H1 (cell line): ENCODE measurements around the gene ARG2. TPM values are rescaled to one million over a fixed set of nuclear protein-coding genes. Genes with fewer than 3 reads are reported as not detected.
A peak's percentile ranks its signal among the peaks of the same experiment; 100 is the strongest.

Experiments used
- CTCF ChIA-PET: fragments of 300-600 bp; sonication (Branson Sonifier 250); formaldehyde crosslinking; loops from one replicate; lab custom pipeline; 2021; ENCODE audit not compliant: partially characterized antibody; lab: Charles Lee
- POLR2A ChIA-PET: fragments of 300-600 bp; sonication (Branson Sonifier 250); formaldehyde crosslinking; loops from one replicate; lab custom pipeline; 2021; ENCODE audit warnings: inconsistent platforms; ENCODE audit not compliant: partially characterized antibody; lab: Charles Lee
- DNase-seq, 2 experiments: peaks; one replicate each; pipeline versions ENCODE4 v3.0.0 to v3.0.0-alpha.2; 2010 to 2022; ENCODE audit warnings: low spot score in 2 of 2, low read depth in 1 of 2, mixed read lengths in 1 of 2
- FAIRE-seq: peaks from 2 replicates; lab custom pipeline; 2011; peaks lifted over from hg19 to GRCh38; lab: Jason Lieb, UNC
- H2AFZ ChIP-seq: 2 replicates; pipeline ENCODE4 v1.8.1; 2012; ENCODE audit warnings: low read length, inconsistent platforms
- H2AK5ac ChIP-seq: 2 replicates; pipeline ENCODE4 v1.6.1; 2013; ENCODE audit warnings: low read depth, low read length
- H2BK120ac ChIP-seq: replicated peaks from 2 replicates; pipeline ENCODE3; 2013; ENCODE audit warnings: low read depth, low read length, inconsistent platforms
- H2BK12ac ChIP-seq: 2 replicates; pipeline ENCODE4 v1.6.1; 2013; ENCODE audit warnings: low read depth, low read length
- H2BK15ac ChIP-seq: 2 replicates; pipeline ENCODE4 v1.6.1; 2013; ENCODE audit warnings: low read length
- H2BK20ac ChIP-seq: 2 replicates; pipeline ENCODE4 v1.6.1; 2013; ENCODE audit warnings: low read length
- H2BK5ac ChIP-seq: 2 replicates; pipeline ENCODE4 v1.6.1; 2013; ENCODE audit warnings: low read depth, low read length
- H3K14ac ChIP-seq: 2 replicates; pipeline ENCODE4 v1.6.1; 2013; ENCODE audit warnings: inconsistent platforms; ENCODE audit not compliant: insufficient read length
- H3K18ac ChIP-seq: 2 replicates; pipeline ENCODE4 v1.6.1; 2013; ENCODE audit warnings: low read length; ENCODE audit errors: extremely low read depth
- H3K23ac ChIP-seq: 2 replicates; pipeline ENCODE4 v1.6.1; 2013; ENCODE audit warnings: inconsistent platforms; ENCODE audit not compliant: insufficient read length
- H3K23me2 ChIP-seq: 2 replicates; pipeline ENCODE4 v1.6.1; 2013; ENCODE audit warnings: low read depth, low read length
- H3K27ac ChIP-seq: 2 replicates; pipeline ENCODE4 v1.6.1; 2011; ENCODE audit warnings: low read depth, low read length, inconsistent platforms
- H3K27me3 ChIP-seq, 4 experiments: replicated peaks in 1 of 4; 1 replicate in 1 of 4; 2 replicates in 3 of 4; pipeline versions ENCODE4 v1.6.1 to v1.8.1; 2011 to 2013; ENCODE audit warnings: low read length in 3 of 4, mild to moderate bottlenecking in 3 of 4, inconsistent platforms in 2 of 4, mixed read lengths in 2 of 4, moderate library complexity in 1 of 4; ENCODE audit not compliant: control insufficient read depth in 3 of 4, insufficient read depth in 3 of 4; ENCODE audit errors: extremely low read depth in 1 of 4
- H3K36me3 ChIP-seq, 4 experiments: 2 replicates each; pipeline versions ENCODE4 v1.6.1 to v1.8.1; 2011 to 2013; ENCODE audit warnings: mild to moderate bottlenecking in 4 of 4, low read length in 3 of 4, moderate library complexity in 2 of 4, control low read depth in 1 of 4, inconsistent platforms in 1 of 4; ENCODE audit not compliant: insufficient read depth in 4 of 4, control insufficient read depth in 2 of 4
- H3K4ac ChIP-seq: replicated peaks from 2 replicates; pipeline ENCODE3; 2013; ENCODE audit warnings: low read length, low read depth, mixed read lengths, inconsistent platforms; ENCODE audit not compliant: insufficient read length
- H3K4me1 ChIP-seq, 4 experiments: replicated peaks in 1 of 4; 1 replicate in 1 of 4; 2 replicates in 3 of 4; pipeline versions ENCODE4 v1.6.1 to v1.8.1; 2011 to 2013; ENCODE audit warnings: low read length in 3 of 4, inconsistent platforms in 2 of 4, mixed read lengths in 1 of 4; ENCODE audit not compliant: insufficient read depth in 4 of 4, control insufficient read depth in 3 of 4
- H3K4me2 ChIP-seq, 2 experiments: 2 replicates each; pipeline versions ENCODE4 v1.6.1 to v1.8.1; 2011 to 2013; ENCODE audit warnings: low read depth in 2 of 2, low read length in 2 of 2, control low read depth in 1 of 2, inconsistent platforms in 1 of 2, mild to moderate bottlenecking in 1 of 2; ENCODE audit not compliant: insufficient read depth in 1 of 2
- H3K4me3 ChIP-seq, 4 experiments: fragments of 200-600, 300-600 bp in 1 of 4; sonication (generic), shearing (Covaris generic), sonication (Bioruptor Twin) in 1 of 4; 2 replicates each; pipeline versions ENCODE4 v1.5.1 to v1.8.1; 2011 to 2016; ENCODE audit warnings: low read length in 4 of 4, low read depth in 3 of 4, control low read depth in 2 of 4, inconsistent platforms in 2 of 4, mild to moderate bottlenecking in 2 of 4, mixed read lengths in 1 of 4, moderate library complexity in 1 of 4; ENCODE audit not compliant: insufficient read depth in 2 of 4; ENCODE audit errors: extremely low read depth in 1 of 4
- H3K56ac ChIP-seq: replicated peaks from 2 replicates; pipeline ENCODE3; 2013; ENCODE audit warnings: low read depth, mild to moderate bottlenecking, mixed read lengths, low read length, inconsistent platforms; ENCODE audit not compliant: insufficient read length
- H3K79me1 ChIP-seq: 2 replicates; pipeline ENCODE4 v1.6.1; 2013; ENCODE audit warnings: low read depth, low read length, control low read depth
- H3K79me2 ChIP-seq, 2 experiments: 2 replicates each; pipeline versions ENCODE4 v1.6.1 to v1.8.1; 2012 to 2013; ENCODE audit warnings: low read length in 2 of 2, mild to moderate bottlenecking in 2 of 2, inconsistent platforms in 1 of 2; ENCODE audit not compliant: insufficient read depth in 2 of 2, control insufficient read depth in 1 of 2
- H3K9ac ChIP-seq, 4 experiments: replicated peaks in 1 of 4; 1 replicate in 1 of 4; 2 replicates in 3 of 4; pipeline versions ENCODE4 v1.6.1 to v1.8.1; 2011 to 2013; ENCODE audit warnings: low read depth in 3 of 4, low read length in 3 of 4, control low read depth in 2 of 4, mild to moderate bottlenecking in 2 of 4, moderate library complexity in 2 of 4, inconsistent platforms in 1 of 4; ENCODE audit errors: extremely low read depth in 1 of 4
- H3K9me3 ChIP-seq, 2 experiments: 2 replicates each; pipeline versions ENCODE4 v1.6.1 to v1.8.1; 2012 to 2013; ENCODE audit warnings: mild to moderate bottlenecking in 2 of 2, moderate library complexity in 2 of 2, control low read depth in 1 of 2, inconsistent platforms in 1 of 2, low read depth in 1 of 2, low read length in 1 of 2, mixed read lengths in 1 of 2; ENCODE audit not compliant: insufficient read depth in 2 of 2
- H4K20me1 ChIP-seq, 2 experiments: replicated peaks in 1 of 2; 2 replicates each; pipeline versions ENCODE3 to v1.8.1; 2011 to 2013; ENCODE audit warnings: inconsistent platforms in 2 of 2, low read length in 2 of 2, mild to moderate bottlenecking in 1 of 2; ENCODE audit not compliant: insufficient read depth in 2 of 2, control insufficient read depth in 1 of 2
- H4K5ac ChIP-seq: 2 replicates; pipeline ENCODE4 v1.6.1; 2013; ENCODE audit warnings: low read length, low read depth, mixed read lengths, inconsistent platforms; ENCODE audit not compliant: insufficient read length
- H4K8ac ChIP-seq: 2 replicates; pipeline ENCODE4 v1.8.0; 2013; ENCODE audit warnings: mild to moderate bottlenecking, moderate library complexity, low read length, inconsistent platforms; ENCODE audit not compliant: insufficient read depth; ENCODE audit errors: extremely low read depth
- H4K91ac ChIP-seq: replicated peaks from 2 replicates; pipeline ENCODE3; 2013; ENCODE audit warnings: low read length, mixed read lengths, inconsistent platforms; ENCODE audit not compliant: insufficient read length
- ASH2L ChIP-seq: fragments of 200-600, 300-600 bp; sonication (generic); IDR thresholded peaks from one replicate; pipeline ENCODE4 v1.7.1; 2017; ENCODE audit warnings: low read length
- HDAC6 ChIP-seq: IDR thresholded peaks from one replicate; pipeline ENCODE4 v1.7.1; 2012; ENCODE audit warnings: low read depth, mild to moderate bottlenecking, inconsistent platforms, low read length, moderate library complexity
- NRF1 ChIP-seq: IDR thresholded peaks from 2 replicates; pipeline ENCODE4 v1.6.1; 2011; ENCODE audit warnings: mild to moderate bottlenecking, low read depth, low read length, improper control_type of control experiment
- PHF8 ChIP-seq: fragments of 200-600 bp; sonication (generic); conservative IDR thresholded peaks from 2 replicates; pipeline ENCODE4 v1.7.1; 2012; ENCODE audit warnings: low read depth, mild to moderate bottlenecking, inconsistent platforms, low read length, moderate library complexity
- POLR2A ChIP-seq, 2 experiments: IDR thresholded peaks; 1 replicate in 1 of 2; 2 replicates in 1 of 2; pipeline ENCODE4 v1.6.1; 2011; ENCODE audit warnings: low read depth in 2 of 2, low read length in 2 of 2, mild to moderate bottlenecking in 2 of 2; ENCODE audit errors: control extremely low read depth in 1 of 2
- SP1 ChIP-seq: IDR thresholded peaks from 2 replicates; pipeline ENCODE4 v1.6.1; 2011; ENCODE audit warnings: low read depth, low read length
- SP2 ChIP-seq: IDR thresholded peaks from 2 replicates; pipeline ENCODE4 v1.6.1; 2012; ENCODE audit warnings: mild to moderate bottlenecking, low read length, inconsistent platforms
- WGBS, 2 experiments: shearing (Covaris generic) in 1 of 2; methylation state at CpG; one replicate each; pipeline versions ENCODE4 v1.1.6 to v1.1.7; 2013 to 2015; ENCODE audit warnings: low lambda C conversion rate in 2 of 2, mixed read lengths in 2 of 2, inconsistent platforms in 1 of 2, low coverage in 1 of 2, missing lambda C conversion rate in 1 of 2; ENCODE audit not compliant: insufficient replicate concordance in 2 of 2, insufficient coverage in 1 of 2, insufficient read length in 1 of 2; ENCODE audit errors: extremely low coverage in 1 of 2, missing lambda C conversion rate in 1 of 2; 5-methylcytosine and 5-hydroxymethylcytosine counted together
- polyA plus RNA-seq, 7 experiments: library from polyadenylated mRNA; depleted of rRNA in 3 of 7; stranded (reverse) in 5 of 7; unstranded in 2 of 7; fragments of >200 nt in 5 of 7; fragments of 200-250 nt in 2 of 7; gene quantifications; 1 replicate in 5 of 7; 2 replicates in 1 of 7; 4 replicates in 1 of 7; pipeline versions ENCODE4 v1.2.1 to v1.2.3, GENCODE V29; 2011 to 2013; ENCODE audit warnings: missing spikeins in 2 of 7, mixed read lengths in 2 of 7
- total RNA-seq: library from RNA; stranded (reverse); fragmentation: NEBNext Ultra II Directional; extraction: Animal tissue kit (Norgen Biotek cat#: 25700); gene quantifications from 2 replicates; pipeline ENCODE4 v1.2.1, GENCODE V29; 2021

Gene ARG2
- total and polyA plus RNA-seq, 2 of the 8 experiments (the other 6 are each of a cell fraction or from before 2014, with no cell fraction given) = 49.9 to 59.1 TPM

DNA sequence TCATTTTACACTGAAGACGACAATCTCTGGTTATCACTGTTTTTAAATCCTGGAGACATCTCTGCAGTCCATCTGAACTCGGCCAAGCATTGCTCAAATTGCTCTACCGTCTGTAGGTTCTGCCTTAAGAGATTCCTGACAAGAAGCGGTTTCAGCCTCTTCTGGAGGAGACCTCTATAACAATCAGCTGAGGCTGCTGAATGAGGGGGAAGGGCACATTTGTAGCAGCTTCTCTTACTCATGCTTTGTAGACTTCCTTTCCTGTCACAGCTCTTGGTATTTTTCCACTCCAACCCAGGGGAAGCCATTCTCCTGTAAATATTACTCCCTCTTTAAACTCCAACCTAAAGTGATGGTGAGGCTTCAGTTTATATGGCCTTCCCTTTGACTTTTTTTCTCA is 3.0 kb downstream of the ARG2 start:
- Histone ChIP-seq H3K4ac (no peak overlapping the region), H3K79me2 (no peaks in the 10 kb centered on the region), H2BK15ac (no peak overlapping the region), H3K4me3 (peak overlapping the region in 1 of 4 experiments; percentile 33; a peak in 1 of 8 replicates), H2BK5ac (no peak overlapping the region), H3K9me3 (no peaks in the 10 kb centered on the region), H3K23ac (no peak overlapping the region), H2BK120ac (no peak overlapping the region), H4K91ac (no peak overlapping the region), H3K4me1 (peaks cover 0 to 6% (median 5%) of the 10 kb centered on the region in 4 experiments; a peak in 5 of 7 replicates), H3K18ac (no peak overlapping the region), H2BK20ac (no peak overlapping the region), H2AFZ (no peak overlapping the region), H3K79me1 (no peaks in the 10 kb centered on the region), H2BK12ac (no peak overlapping the region), H3K14ac (no peak overlapping the region), H3K4me2 (peak overlapping the region; percentile 16 to 37; a peak in 3 of 4 replicates), H4K20me1 (no peaks in the 10 kb centered on the region), H3K56ac (no peak overlapping the region), H3K27me3 (peaks cover 0 to 3% (median 1%) of the 10 kb centered on the region in 4 experiments; a peak in 2 of 7 replicates), H2AK5ac (no peak overlapping the region), H3K36me3 (peaks cover 0 to 8% (median 2%) of the 10 kb centered on the region in 4 experiments; a peak in 3 of 8 replicates), H4K5ac (no peak overlapping the region), H4K8ac (no peak overlapping the region), H3K27ac (no peak overlapping the region), H3K9ac (peak overlapping the region in 1 of 4 experiments; percentile 58; a peak in 1 of 7 replicates), H3K23me2 (peaks cover 6% of the 10 kb centered on the region; the same call in 1 of the 2 replicates)
- ChIA-PET CTCF (interaction anchor here (0.9 to 1.5 kb wide), 6 partner anchors 12 to 202 kb away, joined by 3 to 5 read pairs (median 4); partner anchors contain the start of gene PIGH), POLR2A (interaction anchor here (0.7 to 1.9 kb wide), 4 partner anchors 12 to 25 kb away, joined by 3 to 8 read pairs (median 3); no protein-coding TSS in a partner anchor)
- FAIRE-seq (no peak), DNase-seq (no peak)
- WGBS, 2 experiments = 70% methylated on average over 4 of the region's 4 CpGs; no CpG with 5 or more reads in 1 of the 2 experiments
- TF ChIP-seq SP2 (no peak), NRF1 (no peak), SP1 (peak; percentile 88), ASH2L (no peak), POLR2A (IDR thresholded peaks at IDR 0.05; ENCODE audit: control extremely low read depth in 1 of 2, low read depth in 2 of 2, low read length in 2 of 2) (peak in 1 of 2 experiments; percentile 24; a peak in 1 of 3 replicates), PHF8 (no peak), HDAC6 (no peak)
